Amniotic stem cell (primary cell): Measurements from ENCODE around the gene KCMF1.
A peak's percentile ranks its signal among the peaks of the same experiment; 100 is the strongest.

Source experiments
- DNase-seq: peaks from one replicate; lab custom pipeline; 2025; lab: John Stamatoyannopoulos, UW

Gene KCMF1

DNA sequence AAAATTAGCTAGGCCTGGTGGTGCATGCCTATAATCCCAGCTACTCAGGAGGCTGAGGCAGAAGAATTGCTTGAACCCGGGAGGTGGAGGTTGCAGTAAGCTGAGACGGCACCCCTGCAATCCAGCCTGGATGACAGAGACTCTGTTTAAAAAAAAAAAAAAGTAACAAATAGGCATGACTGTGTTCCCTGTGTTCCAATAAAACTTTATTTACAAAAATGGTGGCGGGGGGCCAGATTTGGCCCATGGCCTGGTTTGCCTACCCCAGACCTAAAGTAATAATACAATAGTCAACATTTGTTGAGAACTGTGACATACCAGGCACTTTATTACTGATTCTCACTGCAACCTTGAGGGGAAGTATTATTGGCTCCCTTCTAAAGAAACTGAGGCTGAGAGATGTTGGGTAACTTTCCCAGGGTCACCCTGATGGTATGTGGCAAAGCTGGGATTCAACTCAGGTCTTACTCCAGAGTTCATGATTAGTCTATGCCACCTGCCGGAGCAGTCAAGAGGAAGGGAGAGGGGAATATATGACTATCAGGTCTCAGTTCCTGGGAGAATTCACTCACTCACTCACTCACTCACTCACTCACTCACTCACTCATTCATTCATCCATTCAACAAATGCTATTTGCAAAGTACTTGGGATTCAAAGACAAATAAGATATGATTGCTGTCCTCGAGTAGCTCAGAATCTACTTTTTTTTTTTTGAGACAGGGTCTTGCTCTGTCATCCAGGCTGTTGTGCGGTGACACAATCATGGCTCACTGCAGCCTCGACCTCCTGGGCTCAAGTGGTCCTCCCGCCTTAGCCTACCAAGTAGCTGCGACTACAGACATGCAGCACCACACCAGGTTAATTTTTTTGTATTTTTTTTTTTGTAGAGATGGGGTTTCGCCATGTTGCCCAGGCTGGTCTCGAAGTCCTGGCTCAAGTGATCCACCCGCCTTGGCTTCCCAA is 14.3 kb upstream of the KCMF1 start:
- DNase-seq = no peak

DNA sequence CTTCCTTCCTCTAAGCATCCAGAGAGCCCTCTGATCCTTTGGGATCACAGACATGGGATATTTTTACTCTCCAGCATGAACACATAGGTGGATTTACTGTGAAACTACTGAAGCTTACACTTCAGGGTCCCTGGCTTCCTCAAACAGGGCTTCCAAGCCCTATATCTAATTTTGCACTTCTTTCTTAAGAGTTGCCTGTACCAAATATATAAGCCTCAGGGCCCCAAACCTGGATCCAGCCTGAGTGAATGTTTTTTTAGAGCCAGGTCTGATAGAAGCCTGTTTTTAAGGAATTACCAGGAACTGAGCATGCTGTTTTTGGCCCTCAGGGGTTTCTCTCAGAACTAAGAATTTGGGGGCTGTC is 13.2 kb upstream of the KCMF1 start:
- no peak for DNase-seq

DNA sequence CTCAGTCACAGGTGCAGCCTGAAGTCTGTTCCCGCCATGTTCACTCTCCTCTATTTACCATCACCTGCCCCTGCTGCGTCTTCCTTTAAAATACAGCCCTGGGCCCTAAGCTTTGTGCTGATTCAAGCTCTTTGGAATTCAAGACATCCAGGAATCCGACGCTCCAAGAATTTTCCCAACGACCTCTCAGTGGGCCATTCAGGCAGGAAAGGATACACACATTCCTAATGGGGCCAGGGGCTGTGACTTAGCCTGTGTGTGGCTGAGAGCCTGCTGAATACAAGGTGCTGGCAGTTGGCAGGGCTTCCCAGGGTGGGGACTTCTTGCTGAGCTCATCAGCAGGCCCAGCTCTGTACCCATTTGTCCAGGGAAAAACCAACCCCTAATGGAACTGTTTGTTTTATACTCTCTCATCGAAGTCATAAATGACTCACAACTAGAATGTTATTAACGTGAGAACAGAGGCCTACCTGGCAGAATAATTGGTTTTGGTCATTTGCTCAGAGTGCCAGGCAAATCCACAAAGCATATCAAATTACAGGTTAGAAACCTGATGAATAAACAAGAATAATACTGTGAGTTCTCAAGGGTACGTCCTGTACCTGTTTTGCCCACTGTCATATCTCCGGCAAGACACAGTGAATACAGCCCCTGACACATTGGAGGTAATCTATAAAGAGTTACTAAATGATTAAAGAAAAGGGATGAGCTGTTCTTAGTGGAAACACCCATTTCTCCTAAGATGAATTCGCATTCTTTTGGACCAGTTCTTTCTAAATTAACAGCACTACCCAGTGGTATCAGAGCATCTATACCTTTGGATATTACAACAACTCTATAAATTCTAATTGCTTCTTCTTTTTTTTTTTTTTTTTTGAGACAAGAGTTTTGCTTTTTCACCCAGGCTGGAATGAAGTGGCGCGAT is 12.6 kb upstream of the KCMF1 start:
- peak; percentile 63 for DNase-seq

DNA sequence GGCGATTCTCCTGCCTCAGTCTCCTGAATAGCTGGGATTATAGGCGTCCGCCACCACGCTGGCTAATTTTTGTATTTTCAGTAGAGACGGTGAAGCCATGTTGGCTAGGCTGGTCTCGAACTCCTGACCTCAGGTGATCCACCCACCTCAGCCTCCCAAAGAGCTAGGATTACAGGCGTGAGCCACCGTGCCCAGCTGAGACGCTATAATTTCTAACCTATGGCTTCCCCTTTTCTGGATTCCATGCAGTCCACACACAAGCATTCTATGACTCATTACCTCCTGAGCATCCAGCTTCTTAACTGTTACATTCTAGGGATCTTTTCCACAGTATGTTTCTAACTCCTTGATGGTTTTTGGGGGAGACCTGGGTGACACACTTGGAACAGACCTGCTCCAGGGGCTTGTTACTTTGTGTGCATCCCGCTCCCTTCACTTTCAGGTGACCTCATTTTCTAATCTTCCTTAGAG is 11.8 kb upstream of the KCMF1 start:
- DNase-seq = peak; percentile 59

DNA sequence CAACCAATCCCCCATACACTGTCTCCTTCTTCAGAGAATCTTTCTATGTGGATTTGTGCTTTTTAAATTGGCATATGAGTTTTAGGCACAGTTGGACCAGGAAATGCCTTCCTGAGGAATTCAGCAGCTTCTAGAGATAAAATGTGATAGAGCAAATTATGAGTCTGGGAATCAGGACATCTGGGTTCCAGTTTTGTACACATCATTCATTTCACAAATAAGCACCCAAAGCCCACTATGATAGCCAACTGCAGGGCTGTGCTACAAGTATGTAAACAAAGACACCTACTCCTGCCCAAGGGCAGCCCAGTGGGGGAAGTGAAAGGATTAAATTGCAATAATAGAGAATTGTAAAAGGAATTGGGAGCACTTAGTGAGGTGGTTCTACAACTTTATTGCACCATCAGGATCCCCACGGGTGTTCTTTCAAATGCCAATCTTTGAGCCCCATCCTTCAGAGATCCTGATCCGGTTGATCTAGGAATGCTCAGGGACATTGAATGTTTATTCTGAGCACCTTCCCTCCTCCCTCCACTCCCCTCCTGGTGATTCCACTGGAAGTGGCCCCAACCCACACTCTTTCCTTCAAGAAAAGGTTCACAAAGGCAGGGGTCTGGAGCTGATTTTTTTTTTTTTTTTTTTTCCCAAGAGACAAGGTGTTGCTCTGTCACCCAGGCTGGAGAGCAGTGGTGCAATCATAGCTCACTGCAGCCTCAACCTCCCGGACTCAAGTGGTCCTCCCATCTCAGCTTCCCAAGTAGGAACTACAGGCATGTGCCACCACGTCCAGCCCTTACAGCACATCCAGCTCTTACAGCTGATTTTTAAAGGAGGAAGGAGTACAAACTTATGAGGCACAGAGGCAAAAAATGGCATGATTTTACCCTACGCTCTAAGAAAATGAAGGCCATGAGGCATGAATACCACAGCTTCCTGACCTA is 11.1 kb upstream of the KCMF1 start:
- no peak for DNase-seq

DNA sequence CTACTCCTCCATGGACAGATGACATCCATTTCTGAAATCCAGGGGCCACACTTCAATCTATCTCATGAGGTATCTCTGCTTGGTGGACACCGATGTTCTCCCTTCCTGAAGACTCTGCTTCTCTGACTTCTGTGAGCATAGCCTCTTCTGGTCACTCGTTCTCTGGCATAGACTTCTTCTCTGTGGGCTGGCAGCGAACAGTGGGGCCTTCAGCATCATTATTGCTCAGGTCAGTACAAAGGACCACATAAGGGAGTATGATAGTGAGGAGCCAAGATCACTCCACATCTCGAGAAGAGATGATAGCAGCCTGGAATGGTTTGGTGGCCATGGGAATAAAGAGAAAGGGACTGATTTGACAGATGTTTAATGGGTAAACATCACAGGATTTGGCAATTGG is 8.0 kb upstream of the KCMF1 start:
- no peak for DNase-seq

DNA sequence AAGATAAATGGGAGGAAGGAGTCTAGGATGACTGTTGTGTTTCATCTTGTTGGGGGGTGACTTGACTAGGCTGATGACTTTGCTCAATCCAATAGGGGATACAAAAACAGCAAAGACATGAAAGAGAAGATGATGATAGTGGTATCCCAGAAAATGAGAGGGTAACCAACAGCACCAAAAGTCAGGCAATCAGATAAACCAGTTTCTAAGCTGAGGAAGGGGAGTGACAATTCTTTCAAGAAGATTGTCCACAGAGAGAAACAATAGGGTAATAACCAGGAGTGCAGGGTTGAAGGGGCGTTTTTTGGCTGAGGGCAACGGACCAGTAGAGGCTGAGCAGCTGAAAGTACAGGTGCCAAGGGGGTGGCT is 7.7 kb upstream of the KCMF1 start:
- DNase-seq = no peak

DNA sequence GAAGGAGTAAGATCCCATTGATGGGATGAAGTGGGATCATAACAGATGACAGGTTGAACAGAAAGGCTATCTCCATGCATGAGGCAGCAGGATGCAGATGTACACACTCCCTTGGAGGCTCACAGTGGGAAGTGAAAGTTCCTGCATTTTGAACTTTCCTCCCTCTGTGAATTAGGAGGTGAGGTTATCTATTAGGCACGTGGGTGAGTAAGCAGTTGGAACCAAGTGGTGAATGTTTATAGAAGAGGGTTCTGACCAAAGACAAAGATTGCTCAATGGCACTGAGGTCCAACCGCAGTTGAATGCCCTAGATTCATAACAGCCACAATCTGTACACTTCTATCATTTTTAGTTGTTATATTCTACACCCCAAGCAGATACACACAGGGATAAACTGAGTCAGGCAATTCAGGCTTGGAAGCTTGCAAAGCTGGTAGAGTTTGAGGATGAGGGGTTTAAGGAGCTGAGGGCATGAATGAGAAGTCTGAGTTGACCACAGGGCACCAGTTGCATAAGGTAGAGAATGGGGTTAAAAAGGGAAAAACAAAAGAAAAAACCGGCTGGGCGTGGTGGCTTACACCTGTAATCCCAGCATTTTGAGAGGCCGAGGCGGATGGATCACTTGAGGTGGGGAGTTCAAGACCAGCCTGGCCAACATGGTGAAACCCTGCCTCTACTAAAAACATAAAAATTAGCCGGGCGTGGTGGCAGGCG is 7.1 kb upstream of the KCMF1 start:
- no peak for DNase-seq

DNA sequence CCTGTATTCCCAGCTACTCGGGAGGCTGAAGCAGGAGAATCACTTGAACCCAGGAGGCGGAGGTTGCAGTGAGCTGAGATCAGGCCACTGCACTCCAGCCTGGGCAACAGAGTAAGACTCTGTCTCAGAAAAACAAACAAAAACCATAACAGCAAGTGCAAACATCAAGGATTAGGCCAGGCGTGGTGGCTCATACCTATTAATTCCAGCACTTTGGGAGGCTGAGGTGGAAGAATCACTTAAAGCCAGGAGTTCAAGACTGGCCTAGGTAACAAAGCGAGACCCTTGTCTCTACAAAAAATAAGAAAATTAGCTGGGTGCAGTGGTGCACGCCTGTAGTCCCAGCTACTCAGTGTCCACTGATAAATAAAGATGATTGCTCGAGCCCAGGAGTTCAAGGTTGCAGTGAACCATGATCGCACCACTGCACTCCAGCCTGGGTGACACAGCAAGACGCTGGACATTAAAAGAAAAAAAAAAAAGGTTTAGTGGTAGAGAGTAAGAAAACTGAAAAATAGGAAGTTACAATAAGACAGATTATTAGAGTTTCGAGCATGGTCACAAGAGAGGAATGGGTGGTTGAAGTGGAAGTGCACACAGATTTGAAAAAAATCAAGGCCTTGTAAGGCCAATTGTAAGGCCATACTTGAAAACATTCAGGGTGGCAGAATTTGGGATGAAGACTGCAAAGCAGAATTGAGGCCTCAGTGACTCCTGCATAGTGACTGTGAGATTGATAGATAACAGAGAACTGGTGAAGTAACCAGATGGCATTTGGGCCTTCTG is 6.4 kb upstream of the KCMF1 start:
- DNase-seq = no peak

DNA sequence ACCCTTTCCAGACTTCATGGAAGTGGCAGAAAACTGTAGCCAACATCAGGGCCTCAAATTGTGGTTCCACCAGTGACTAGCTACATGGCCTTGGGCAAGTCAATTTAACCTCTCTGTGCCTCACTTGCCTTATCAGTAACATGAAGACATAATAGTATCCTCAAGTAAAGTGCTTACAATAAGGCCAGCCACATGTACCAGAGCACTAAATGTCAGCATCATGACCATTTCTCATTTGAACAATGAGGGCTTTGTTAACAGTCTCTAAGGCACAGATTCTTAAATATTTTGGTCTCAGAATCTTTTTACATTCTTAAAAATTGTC is 5.8 kb upstream of the KCMF1 start:
- DNase-seq = no peak

DNA sequence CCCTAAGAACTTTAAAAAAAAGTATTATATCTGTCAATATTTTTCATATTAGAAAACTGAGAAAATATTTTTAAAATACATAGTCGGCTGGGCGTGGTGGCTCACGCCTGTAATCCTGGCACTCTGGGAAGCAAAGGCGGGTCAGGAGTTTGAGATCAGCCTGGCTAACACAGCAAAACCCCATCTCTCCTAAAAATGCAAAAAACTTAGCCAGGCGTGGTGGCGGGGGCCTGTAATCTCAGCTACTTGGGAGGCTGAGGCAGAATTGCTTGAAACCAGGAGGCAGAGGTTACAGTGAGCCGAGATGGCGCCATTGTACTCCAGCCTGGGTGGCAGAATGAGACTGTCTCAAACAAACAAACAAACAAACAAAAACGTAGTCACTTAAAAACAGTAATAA is 5.1 kb upstream of the KCMF1 start:
- no peak for DNase-seq

DNA sequence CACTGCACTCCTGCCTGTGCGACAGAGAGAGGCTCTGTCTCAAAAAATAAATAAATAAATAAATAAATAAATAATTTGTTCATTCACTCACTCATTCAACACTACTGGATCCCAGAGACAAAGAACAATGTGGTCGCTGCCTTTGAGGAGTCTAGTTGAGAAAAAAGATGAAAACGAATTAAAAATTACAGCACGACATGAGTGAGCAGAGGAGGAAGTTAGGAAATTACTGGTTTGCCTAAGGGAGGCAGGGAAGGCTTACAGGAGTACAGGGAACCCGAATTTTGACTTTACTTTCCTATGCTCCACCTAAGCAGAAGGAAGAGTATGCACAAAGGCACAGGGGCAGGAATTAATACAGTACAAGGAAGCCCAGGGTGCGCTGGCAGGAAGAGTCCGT is 4.2 kb upstream of the KCMF1 start:
- no peak for DNase-seq

DNA sequence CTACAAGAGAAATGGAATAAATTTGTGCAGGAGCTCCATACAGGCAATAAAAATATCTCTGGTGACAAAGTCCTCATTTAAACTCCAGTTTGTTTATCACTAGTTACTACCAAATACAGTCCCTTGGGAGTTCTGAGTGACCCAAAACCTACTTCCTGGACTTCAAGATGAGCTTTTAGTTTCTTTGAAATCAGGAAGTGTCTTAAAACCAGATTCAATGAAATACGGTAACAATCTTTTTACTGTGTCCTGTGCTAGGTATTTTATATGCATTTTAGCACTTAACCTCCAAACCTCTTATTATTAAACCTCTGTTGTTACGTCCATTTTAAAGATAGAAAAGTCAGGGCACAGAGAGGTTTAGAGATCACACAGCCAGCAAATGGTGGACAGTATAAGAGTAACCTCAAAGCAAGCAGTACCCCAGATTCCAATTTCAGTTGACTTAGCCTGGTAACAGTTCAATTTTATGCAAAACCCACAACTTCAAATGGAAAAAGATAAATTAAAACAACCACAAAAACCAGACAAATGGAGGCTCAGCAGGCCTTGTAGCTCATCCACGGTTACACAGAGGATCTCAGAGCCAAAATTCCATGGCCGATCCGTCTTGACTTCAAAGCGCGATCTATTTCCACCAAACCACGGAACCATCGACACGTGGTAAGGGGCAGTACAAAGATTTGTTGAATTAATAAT is 1.3 kb upstream of the KCMF1 start:
- DNase-seq = no peak

DNA sequence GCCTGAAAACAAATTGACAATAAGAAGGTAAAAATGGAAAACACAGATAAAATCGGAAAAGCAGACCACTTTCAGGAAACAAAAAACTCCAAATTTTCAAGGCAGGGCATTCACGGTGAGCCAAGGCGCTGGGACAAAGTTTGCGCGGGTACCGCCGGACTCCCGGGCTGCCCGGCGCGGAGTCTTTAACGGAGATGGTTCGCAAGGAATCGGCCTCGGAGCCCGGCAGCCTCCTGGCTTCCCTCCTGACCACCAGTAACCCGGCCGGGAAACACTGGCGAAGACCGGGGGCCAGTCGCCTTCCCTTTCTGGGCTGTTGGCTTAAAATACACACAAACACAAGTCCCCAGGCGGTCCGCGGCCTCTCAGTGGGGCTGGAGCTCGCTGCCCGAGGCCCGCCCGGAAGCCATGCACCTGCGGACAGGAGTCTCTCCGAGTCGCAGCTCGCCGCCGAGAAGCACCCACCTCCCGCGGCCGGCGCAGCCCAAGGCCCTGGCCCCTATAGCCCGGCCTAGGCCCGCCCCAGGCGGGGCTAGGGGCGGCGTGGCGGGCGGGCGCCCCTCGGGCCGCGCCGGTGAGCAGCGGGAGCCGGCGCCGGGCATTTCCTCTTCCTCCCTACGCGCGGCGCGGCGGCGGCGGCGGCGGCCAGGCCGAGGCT is 622 bp upstream of the KCMF1 start:
- DNase-seq = no peak

DNA sequence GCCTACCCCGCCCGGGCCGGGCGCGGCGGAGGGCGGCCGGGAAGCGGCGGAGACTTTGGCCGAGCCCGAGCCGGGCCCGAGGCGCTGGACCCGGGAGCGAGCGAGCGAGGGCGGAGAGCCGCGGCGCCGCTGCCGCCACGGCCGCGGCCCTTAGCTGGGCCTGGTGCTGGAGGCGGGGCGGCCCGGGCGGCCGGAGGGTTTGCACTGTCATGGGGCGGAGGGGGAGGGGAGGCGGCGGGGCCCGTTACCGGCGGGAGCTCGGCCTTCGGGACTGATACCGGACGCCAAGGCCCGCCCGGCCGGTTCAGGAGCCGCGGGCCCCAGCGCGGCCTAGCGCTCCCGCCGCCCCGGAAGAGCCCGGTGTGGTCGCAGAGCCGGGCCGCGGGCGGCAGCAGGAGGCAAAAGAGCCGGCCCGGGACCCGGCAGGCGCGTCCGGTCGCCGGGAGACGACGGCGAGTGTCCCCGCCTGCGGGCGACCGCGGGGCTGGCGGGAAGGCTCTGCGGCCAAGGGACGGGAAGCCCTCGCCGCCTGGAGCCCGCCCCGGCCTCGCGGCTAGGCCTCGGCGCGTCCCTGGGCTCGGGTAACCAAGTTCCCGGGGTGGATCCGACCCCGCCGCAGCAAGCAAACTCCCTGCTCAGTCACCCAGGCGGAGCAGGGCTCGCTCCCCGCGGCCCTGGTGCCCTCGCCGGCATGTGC is 697 bp downstream of the KCMF1 start:
- DNase-seq = no peak

DNA sequence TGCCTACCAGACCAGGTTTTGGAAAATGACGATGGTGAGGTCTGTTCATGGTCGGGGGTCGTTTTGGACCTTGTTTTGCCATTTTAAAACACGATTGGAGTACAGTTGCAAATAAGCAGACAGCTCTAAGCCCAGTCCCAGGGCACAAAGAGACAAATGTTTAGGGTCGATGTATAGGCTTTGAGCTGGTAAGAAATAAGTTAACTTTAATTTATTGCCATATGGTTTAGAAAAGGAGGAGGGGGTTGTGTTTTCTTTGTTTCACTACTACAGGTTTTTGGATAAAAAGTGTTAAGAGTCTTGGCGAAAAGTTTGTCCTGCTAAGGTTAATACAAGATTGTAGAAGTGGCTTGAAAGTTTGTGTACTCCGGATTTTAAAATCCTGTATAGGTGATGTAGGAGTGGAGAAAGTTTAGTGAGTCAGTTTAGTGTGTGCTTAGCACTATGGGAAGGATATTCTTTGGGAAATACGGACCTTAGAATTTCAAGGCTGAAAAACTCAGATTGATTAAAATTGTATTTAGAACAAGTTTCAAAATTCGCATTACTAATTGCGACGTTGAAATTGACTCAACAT is 1.3 kb downstream of the KCMF1 start:
- DNase-seq = no peak

DNA sequence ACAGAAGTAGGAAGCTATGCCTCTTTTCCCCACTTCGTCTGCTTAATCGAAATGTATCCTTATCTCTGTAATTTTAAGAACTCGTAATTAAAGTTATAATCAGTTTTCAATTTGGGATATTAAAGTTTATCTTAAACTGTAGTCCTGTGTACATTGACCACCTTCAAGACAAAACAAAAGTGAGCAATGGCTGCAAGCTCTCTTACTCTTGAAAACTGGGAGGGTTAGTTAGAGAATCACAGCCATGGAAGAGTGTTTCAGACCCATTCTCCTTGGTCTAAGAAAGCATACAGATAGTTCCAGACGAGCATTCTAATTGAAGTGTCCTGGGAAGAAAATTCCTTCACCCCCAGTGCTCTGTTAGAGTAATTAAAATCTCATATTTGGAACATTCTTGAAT is 2.0 kb downstream of the KCMF1 start:
- DNase-seq = no peak

DNA sequence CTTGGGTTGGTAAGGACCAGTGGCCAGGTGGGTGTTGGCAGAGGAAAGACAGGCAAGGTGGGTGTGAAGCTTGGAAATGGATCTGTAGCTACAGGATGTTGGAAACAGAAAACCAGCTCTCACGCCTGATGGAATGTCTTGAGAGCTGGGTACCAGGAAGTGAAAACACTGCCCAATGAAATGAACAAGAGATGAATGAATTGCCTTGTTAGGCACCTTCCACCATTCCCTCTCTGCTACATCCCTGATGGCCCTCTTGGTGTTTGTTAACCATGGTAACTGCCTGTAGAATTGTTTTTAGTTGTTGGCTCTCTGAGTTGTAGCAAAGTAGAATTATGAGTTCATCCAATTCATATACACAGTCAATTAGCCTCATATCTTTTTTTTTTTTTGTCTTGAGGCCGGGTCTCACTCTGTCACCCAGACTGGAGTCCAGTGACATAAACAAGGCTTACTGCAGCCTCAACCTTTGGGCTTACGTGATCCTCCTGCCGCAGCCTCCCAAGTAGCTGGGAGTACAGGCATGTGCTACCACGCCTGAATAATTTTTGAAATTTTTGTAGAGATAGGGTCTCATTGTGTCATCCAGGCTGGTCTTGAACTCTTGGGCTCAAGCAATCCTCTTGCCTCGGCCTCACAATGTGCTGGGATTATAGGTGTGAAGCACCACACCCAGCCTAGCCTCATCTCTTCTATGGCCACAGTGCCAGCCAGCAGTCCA is 9.5 kb downstream of the KCMF1 start:
- no peak for DNase-seq
